Suprapubic skin (tissue), 4 donors: ENCODE data around the gene DUOX1. TPM values are rescaled to one million over a fixed set of nuclear protein-coding genes. Genes with fewer than 3 reads are reported as not detected.

Experiments
- DNase-seq, 2 donors: peaks; one replicate each; pipeline ENCODE4 v3.0.0-alpha.2; 2019; ENCODE audit warnings: low spot score in 2 of 2
- H3K27ac ChIP-seq: fragments of 200-600 bp; sonication (generic); one replicate; pipeline ENCODE4 v1.5.1; 2019
- H3K27me3 ChIP-seq: fragments of 200-600 bp; sonication (generic); one replicate; pipeline ENCODE4 v1.5.1; 2019
- H3K36me3 ChIP-seq: fragments of 200-600 bp; sonication (generic); one replicate; pipeline ENCODE4 v1.5.1; 2019
- H3K4me1 ChIP-seq: fragments of 200-600 bp; sonication (generic); one replicate; pipeline ENCODE4 v1.5.1; 2019
- H3K4me3 ChIP-seq: fragments of 200-600 bp; sonication (generic); one replicate; pipeline ENCODE4 v1.5.1; 2019; ENCODE audit warnings: mild to moderate bottlenecking
- H3K9me3 ChIP-seq: fragments of 200-600 bp; sonication (generic); one replicate; pipeline ENCODE4 v1.5.1; 2019
- CTCF ChIP-seq, 2 donors: fragments of 200-600 bp in 1 of 2; fragments of 450-650 bp in 1 of 2; sonication (generic) in 1 of 2; IDR thresholded peaks; one replicate each; pipeline ENCODE4 v1.5.1; 2016 to 2019; ENCODE audit warnings: antibody characterized with exemption in 2 of 2, mild to moderate bottlenecking in 1 of 2, moderate library complexity in 1 of 2
- EP300 ChIP-seq: sonication (generic); formaldehyde crosslinking; IDR thresholded peaks from one replicate; pipeline ENCODE4 v1.6.1; 2017; ENCODE audit warnings: antibody characterized with exemption
- POLR2A ChIP-seq, 2 donors: fragments of 450-650 bp; IDR thresholded peaks; one replicate each; pipeline ENCODE4 v1.6.1; 2017; ENCODE audit warnings: antibody characterized with exemption in 2 of 2, mild to moderate bottlenecking in 2 of 2, moderate library complexity in 2 of 2
- POLR2AphosphoS5 ChIP-seq, 3 donors: sonication (generic); formaldehyde crosslinking; IDR thresholded peaks; one replicate each; pipeline ENCODE4 v1.6.1; 2017; ENCODE audit warnings: antibody characterized with exemption in 3 of 3
- WGBS: methylation state at CpG from one replicate; pipeline ENCODE4 v1.1.5; 2018; 5-methylcytosine and 5-hydroxymethylcytosine counted together
- total RNA-seq, 4 donors: library from RNA; depleted of rRNA; stranded (reverse); fragments of >200 nt; gene quantifications; one replicate each; pipeline ENCODE4 v1.1.0, GENCODE V29; 2016

Gene DUOX1
- total RNA-seq, 4 donors from 2014 or later, result 87.2 to 246 (median 165) TPM

- Histone ChIP-seq H3K27me3 (no peaks in the 10 kb centered on the region), H3K27ac (peak overlapping the region; percentile 94), H3K36me3 (no peaks in the 10 kb centered on the region), H3K4me3 (peak overlapping the region; percentile 77), H3K9me3 (no peaks in the 10 kb centered on the region), H3K4me1 (peaks cover 8% of the 10 kb centered on the region)
- WGBS, result under 1% methylated on average over 25 of the region's 25 CpGs
- no peak for TF ChIP-seq CTCF (IDR thresholded peaks at IDR 0.05)
- TF ChIP-seq POLR2AphosphoS5 (IDR thresholded peaks at IDR 0.05), result no peak
- no peak for TF ChIP-seq EP300
- no peak for TF ChIP-seq POLR2A (IDR thresholded peaks at IDR 0.05)
- no peak for DNase-seq
Measured at GRCh38 chr15:45199136-45199810, 69.5 kb downstream of the DUOX1 start.

GRCh38 chr15:45200001-45200798, 70.4 kb downstream of the DUOX1 start:
- DNase-seq, result peak; percentile 98 to 99
- Histone ChIP-seq H3K4me3 (peak overlapping the region; percentile 77), H3K9me3 (no peaks in the 10 kb centered on the region), H3K4me1 (peaks cover 8% of the 10 kb centered on the region), H3K36me3 (no peaks in the 10 kb centered on the region), H3K27ac (peak overlapping the region; percentile 94), H3K27me3 (no peaks in the 10 kb centered on the region)
- WGBS, result 1% methylated on average over 34 of the region's 34 CpGs
- TF ChIP-seq POLR2AphosphoS5 (IDR thresholded peaks at IDR 0.05), result peak; percentile 69 to 94 (median 83)
- TF ChIP-seq CTCF (IDR thresholded peaks at IDR 0.05), result no peak
- peak; percentile 83 to 94 for TF ChIP-seq POLR2A (IDR thresholded peaks at IDR 0.05)
- TF ChIP-seq EP300, result no peak

- DNase-seq, result peak; percentile 88 to 91
- no peak for TF ChIP-seq CTCF (IDR thresholded peaks at IDR 0.05)
- TF ChIP-seq POLR2AphosphoS5 (IDR thresholded peaks at IDR 0.05), result peak in 2 of 3 donors; percentile 18 to 30
- no peaks in the 10 kb centered on the region for H3K27me3 ChIP-seq
- H3K9me3 ChIP-seq, result no peaks in the 10 kb centered on the region
- peak overlapping the region; percentile 77 for H3K4me3 ChIP-seq
- 5% methylated on average over 25 of the region's 34 CpGs for WGBS
- H3K27ac ChIP-seq, result peak overlapping the region; percentile 94
- H3K36me3 ChIP-seq, result no peaks in the 10 kb centered on the region
- peaks cover 8% of the 10 kb centered on the region for H3K4me1 ChIP-seq
Measured at GRCh38 chr15:45200799-45201556, 71.2 kb downstream of the DUOX1 start.

- DNase-seq, result no peak
- WGBS, result 88% methylated on average over 3 of the region's 3 CpGs
- Histone ChIP-seq H3K27ac (peak overlapping the region; percentile 94), H3K9me3 (no peaks in the 10 kb centered on the region), H3K4me1 (peaks cover 8% of the 10 kb centered on the region), H3K27me3 (no peaks in the 10 kb centered on the region), H3K36me3 (no peaks in the 10 kb centered on the region), H3K4me3 (peak overlapping the region; percentile 77)
- TF ChIP-seq EP300 (no peak), POLR2A (IDR thresholded peaks at IDR 0.05) (no peak), POLR2AphosphoS5 (IDR thresholded peaks at IDR 0.05) (no peak), CTCF (IDR thresholded peaks at IDR 0.05) (no peak)
Measured at GRCh38 chr15:45201557-45201859, 71.7 kb downstream of the DUOX1 start.

GRCh38 chr15:45201869-45202268, 72.1 kb downstream of the DUOX1 start:
- peak in 1 of 2 donors; percentile 59 for DNase-seq
- peaks cover 8% of the 10 kb centered on the region for H3K4me1 ChIP-seq
- H3K27ac ChIP-seq, result no peak overlapping the region
- TF ChIP-seq POLR2A (IDR thresholded peaks at IDR 0.05) (no peak), POLR2AphosphoS5 (IDR thresholded peaks at IDR 0.05) (no peak), CTCF (IDR thresholded peaks at IDR 0.05) (no peak), EP300 (no peak)
- no peaks in the 10 kb centered on the region for H3K36me3 ChIP-seq
- no peaks in the 10 kb centered on the region for H3K27me3 ChIP-seq
- no peaks in the 10 kb centered on the region for H3K9me3 ChIP-seq
- no peak overlapping the region for H3K4me3 ChIP-seq
- WGBS, result 94% methylated on average over 6 of the region's 7 CpGs
